ENCODE measurements around the gene FABP7. TPM values are rescaled to one million over a fixed set of nuclear protein-coding genes. Genes with fewer than 3 reads are reported as not detected.

The FABP7 gene
- total and polyA plus RNA-seq, 2 experiments from 2014 or later, result 6.6 to 15.7 TPM

DNA sequence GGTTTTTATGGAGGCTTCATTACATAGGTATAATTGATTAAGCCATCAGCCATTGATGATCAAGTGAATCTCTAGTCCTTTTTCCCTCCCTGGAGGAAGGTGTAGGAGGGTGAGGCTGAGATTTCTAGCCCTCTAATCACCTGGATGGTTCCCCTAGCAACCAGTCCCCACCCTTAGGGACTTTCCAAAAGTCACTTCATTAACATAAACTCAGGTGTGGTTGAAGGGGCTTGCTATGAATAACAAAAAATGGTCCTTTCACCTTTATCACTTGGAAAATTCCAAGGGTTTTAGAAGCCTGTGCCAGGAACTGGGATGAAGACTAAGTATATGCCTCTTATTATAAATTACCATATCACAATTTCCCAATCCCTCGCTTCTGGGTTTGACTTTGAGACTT is 49.9 kb downstream of the FABP7 start:
- Histone ChIP-seq H3K4me2 (peak overlapping the region; percentile 59), H3K27ac (ENCODE audit: low read depth) (peak overlapping the region; percentile 34; the same call in 1 of the 2 replicates), H3F3A (replicated peaks; ENCODE audit: low read depth) (no peaks in the 10 kb centered on the region), H3K4me1 (ENCODE audit: insufficient read depth) (peaks cover 48% of the 10 kb centered on the region), H3K9me2 (ENCODE audit: insufficient read depth) (no peaks in the 10 kb centered on the region; the same call in 1 of the 2 replicates), H3K4me3 (peak overlapping the region; percentile 9; the same call in 1 of the 2 replicates), H3K79me2 (replicated peaks; ENCODE audit: insufficient read depth) (no peaks in the 10 kb centered on the region), H4K20me1 (replicated peaks; ENCODE audit: insufficient read depth) (no peaks in the 10 kb centered on the region), H3K36me3 (ENCODE audit: insufficient read depth) (no peaks in the 10 kb centered on the region), H2AFZ (no peak overlapping the region), H3K27me3 (ENCODE audit: insufficient read depth) (no peaks in the 10 kb centered on the region)
- ATAC-seq (peak; percentile 94), DNase-seq (ENCODE audit: low spot score) (peak; percentile 77)
- H3K4me3 Mint-ChIP-seq, result peak overlapping the region; percentile 14; the same call in 1 of the 3 replicates
- peaks cover 1% of the 10 kb centered on the region for H3K27me3 Mint-ChIP-seq (ENCODE audit: insufficient read depth, low read depth, poor library complexity)
- TF ChIP-seq STAT1 (IDR thresholded peaks at IDR 0.05; ENCODE audit: unreplicated experiment), result no peak
- no peak for TF ChIP-seq POLR2AphosphoS5 (IDR thresholded peaks at IDR 0.05; ENCODE audit: low read depth)
- TF ChIP-seq, protein P1, sequence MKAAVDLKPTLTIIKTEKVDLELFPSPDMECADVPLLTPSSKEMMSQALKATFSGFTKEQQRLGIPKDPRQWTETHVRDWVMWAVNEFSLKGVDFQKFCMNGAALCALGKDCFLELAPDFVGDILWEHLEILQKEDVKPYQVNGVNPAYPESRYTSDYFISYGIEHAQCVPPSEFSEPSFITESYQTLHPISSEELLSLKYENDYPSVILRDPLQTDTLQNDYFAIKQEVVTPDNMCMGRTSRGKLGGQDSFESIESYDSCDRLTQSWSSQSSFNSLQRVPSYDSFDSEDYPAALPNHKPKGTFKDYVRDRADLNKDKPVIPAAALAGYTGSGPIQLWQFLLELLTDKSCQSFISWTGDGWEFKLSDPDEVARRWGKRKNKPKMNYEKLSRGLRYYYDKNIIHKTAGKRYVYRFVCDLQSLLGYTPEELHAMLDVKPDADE (IDR thresholded peaks at IDR 0.05), result no peak
- TF ChIP-seq ZNF331 (CRISPR knock-in tag; IDR thresholded peaks at IDR 0.05; ENCODE audit: low read depth), result no peak
- TF ChIP-seq, protein P2, sequence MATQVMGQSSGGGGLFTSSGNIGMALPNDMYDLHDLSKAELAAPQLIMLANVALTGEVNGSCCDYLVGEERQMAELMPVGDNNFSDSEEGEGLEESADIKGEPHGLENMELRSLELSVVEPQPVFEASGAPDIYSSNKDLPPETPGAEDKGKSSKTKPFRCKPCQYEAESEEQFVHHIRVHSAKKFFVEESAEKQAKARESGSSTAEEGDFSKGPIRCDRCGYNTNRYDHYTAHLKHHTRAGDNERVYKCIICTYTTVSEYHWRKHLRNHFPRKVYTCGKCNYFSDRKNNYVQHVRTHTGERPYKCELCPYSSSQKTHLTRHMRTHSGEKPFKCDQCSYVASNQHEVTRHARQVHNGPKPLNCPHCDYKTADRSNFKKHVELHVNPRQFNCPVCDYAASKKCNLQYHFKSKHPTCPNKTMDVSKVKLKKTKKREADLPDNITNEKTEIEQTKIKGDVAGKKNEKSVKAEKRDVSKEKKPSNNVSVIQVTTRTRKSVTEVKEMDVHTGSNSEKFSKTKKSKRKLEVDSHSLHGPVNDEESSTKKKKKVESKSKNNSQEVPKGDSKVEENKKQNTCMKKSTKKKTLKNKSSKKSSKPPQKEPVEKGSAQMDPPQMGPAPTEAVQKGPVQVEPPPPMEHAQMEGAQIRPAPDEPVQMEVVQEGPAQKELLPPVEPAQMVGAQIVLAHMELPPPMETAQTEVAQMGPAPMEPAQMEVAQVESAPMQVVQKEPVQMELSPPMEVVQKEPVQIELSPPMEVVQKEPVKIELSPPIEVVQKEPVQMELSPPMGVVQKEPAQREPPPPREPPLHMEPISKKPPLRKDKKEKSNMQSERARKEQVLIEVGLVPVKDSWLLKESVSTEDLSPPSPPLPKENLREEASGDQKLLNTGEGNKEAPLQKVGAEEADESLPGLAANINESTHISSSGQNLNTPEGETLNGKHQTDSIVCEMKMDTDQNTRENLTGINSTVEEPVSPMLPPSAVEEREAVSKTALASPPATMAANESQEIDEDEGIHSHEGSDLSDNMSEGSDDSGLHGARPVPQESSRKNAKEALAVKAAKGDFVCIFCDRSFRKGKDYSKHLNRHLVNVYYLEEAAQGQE (IDR thresholded peaks at IDR 0.05; ENCODE audit: unreplicated experiment), result no peak
- TF ChIP-seq NANOG (IDR thresholded peaks at IDR 0.05; ENCODE audit: borderline replicate concordance), result no peak
- TF ChIP-seq EZH2phosphoT487 (IDR thresholded peaks at IDR 0.05; ENCODE audit: unreplicated experiment), result no peak
- TF ChIP-seq, protein P3, sequence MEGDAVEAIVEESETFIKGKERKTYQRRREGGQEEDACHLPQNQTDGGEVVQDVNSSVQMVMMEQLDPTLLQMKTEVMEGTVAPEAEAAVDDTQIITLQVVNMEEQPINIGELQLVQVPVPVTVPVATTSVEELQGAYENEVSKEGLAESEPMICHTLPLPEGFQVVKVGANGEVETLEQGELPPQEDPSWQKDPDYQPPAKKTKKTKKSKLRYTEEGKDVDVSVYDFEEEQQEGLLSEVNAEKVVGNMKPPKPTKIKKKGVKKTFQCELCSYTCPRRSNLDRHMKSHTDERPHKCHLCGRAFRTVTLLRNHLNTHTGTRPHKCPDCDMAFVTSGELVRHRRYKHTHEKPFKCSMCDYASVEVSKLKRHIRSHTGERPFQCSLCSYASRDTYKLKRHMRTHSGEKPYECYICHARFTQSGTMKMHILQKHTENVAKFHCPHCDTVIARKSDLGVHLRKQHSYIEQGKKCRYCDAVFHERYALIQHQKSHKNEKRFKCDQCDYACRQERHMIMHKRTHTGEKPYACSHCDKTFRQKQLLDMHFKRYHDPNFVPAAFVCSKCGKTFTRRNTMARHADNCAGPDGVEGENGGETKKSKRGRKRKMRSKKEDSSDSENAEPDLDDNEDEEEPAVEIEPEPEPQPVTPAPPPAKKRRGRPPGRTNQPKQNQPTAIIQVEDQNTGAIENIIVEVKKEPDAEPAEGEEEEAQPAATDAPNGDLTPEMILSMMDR (conservative IDR thresholded peaks at IDR 0.05; ENCODE audit: low read depth in 2 of 2), result no peak
- TF ChIP-seq EZH2 (IDR thresholded peaks at IDR 0.05; ENCODE audit: low read depth, unreplicated experiment), result no peak
- no peak for TF ChIP-seq ZNF114 (CRISPR knock-in tag; IDR thresholded peaks at IDR 0.05)
- H3K36me3 Mint-ChIP-seq (ENCODE audit: low read depth), result no peaks in the 10 kb centered on the region
- no peaks in the 10 kb centered on the region; the same call in 2 of the 3 replicates for H3K9me3 Mint-ChIP-seq
- peaks cover 38% of the 10 kb centered on the region for H3K4me1 Mint-ChIP-seq
- H3K27ac Mint-ChIP-seq, result peak overlapping the region; percentile 79; the same call in 1 of the 2 replicates

All from GM23338 (cell line).